RCC 7860 (cell line): ENCODE results near the gene DHX35.
"Not testable (repeated sequence)": the region's sequence is repeated elsewhere in the genome, so short reads cannot be mapped to it uniquely, and the experiment has no call there.

ENCODE experiments used
- DNase-seq: peaks from one replicate; pipeline ENCODE4 v3.0.0-alpha.2; 2015; ENCODE audit warnings: low spot score
- FAIRE-seq: peaks from 2 replicates; lab custom pipeline; 2012; peaks lifted over from hg19 to GRCh38; lab: Jason Lieb, UNC

Gene DHX35

GRCh38 chr20:38940644-38941043 is 21.5 kb upstream of the DHX35 start:
- FAIRE-seq (no peak), DNase-seq (no peak)

GRCh38 chr20:38941726-38942389 is 20.3 kb upstream of the DHX35 start:
- FAIRE-seq (no peak), DNase-seq (no peak)

GRCh38 chr20:38945012-38945411 is 17.1 kb upstream of the DHX35 start:
- FAIRE-seq (no peak), DNase-seq (no peak)

GRCh38 chr20:38946836-38947235 is 15.3 kb upstream of the DHX35 start:
- DNase-seq = no peak
- FAIRE-seq = no peak

GRCh38 chr20:38947931-38948362 is 14.2 kb upstream of the DHX35 start:
- DNase-seq (no peak), FAIRE-seq (no peak)

GRCh38 chr20:38950254-38950653 is 11.9 kb upstream of the DHX35 start:
- DNase-seq = no peak
- FAIRE-seq = no peak

- FAIRE-seq = no peak
- no peak for DNase-seq
Measured at GRCh38 chr20:38951611-38952010, 10.5 kb upstream of the DHX35 start.

GRCh38 chr20:38952153-38952552 is 10.0 kb upstream of the DHX35 start:
- no peak for FAIRE-seq
- no peak for DNase-seq

- FAIRE-seq (no peak), DNase-seq (no peak)
Measured at GRCh38 chr20:38953630-38954340, 8.4 kb upstream of the DHX35 start.

- DNase-seq = no peak
- FAIRE-seq = no peak
Measured at GRCh38 chr20:38957235-38957876, 4.8 kb upstream of the DHX35 start.

GRCh38 chr20:38957915-38958485 is 4.1 kb upstream of the DHX35 start:
- no peak for FAIRE-seq
- DNase-seq = no peak

GRCh38 chr20:38960187-38960687 is 1.9 kb upstream of the DHX35 start:
- not testable (repeated sequence) for DNase-seq, FAIRE-seq

- DNase-seq = no peak
Measured at GRCh38 chr20:38961530-38962043, 557 bp upstream of the DHX35 start.

GRCh38 chr20:38962928-38963401 is 821 bp downstream of the DHX35 start:
- DNase-seq = no peak
- FAIRE-seq = no peak

More at GRCh38 chr20:38961530-38962043, 557 bp upstream of the DHX35 start:
- FAIRE-seq = no peak

GRCh38 chr20:38963745-38964144 is 1.6 kb downstream of the DHX35 start:
- FAIRE-seq = no peak
- DNase-seq = no peak

- DNase-seq (no peak), FAIRE-seq (no peak)
Measured at GRCh38 chr20:38965264-38965663, 3.1 kb downstream of the DHX35 start.

GRCh38 chr20:38968090-38968489 is 5.9 kb downstream of the DHX35 start:
- DNase-seq (no peak), FAIRE-seq (no peak)

- no peak for DNase-seq
- FAIRE-seq = no peak
Measured at GRCh38 chr20:38969708-38970107, 7.6 kb downstream of the DHX35 start.

- DNase-seq (peak; percentile 67), FAIRE-seq (no peak)
Measured at GRCh38 chr20:38970302-38970701, 8.2 kb downstream of the DHX35 start.

- no peak for FAIRE-seq
Measured at GRCh38 chr20:38973107-38973506, 11.0 kb downstream of the DHX35 start.

GRCh38 chr20:38973645-38974044 is 11.5 kb downstream of the DHX35 start:
- DNase-seq (no peak), FAIRE-seq (no peak)

More at GRCh38 chr20:38973107-38973506, 11.0 kb downstream of the DHX35 start:
- DNase-seq = no peak
